ENCODE results near the gene TMEM86B.
A peak's percentile ranks its signal among the peaks of the same experiment; 100 is the strongest.

TMEM86B gene

GRCh38 chr19:55228403-55229031 lies at the start of gene TMEM86B:
Gene TMEM86B, minus strand, starts transcription at chr19:55228763. Its CDS starts 22 bp downstream, at chr19:55228741.
- no peak for DNase-seq (ENCODE audit: low read depth in 3 of 3)

GRCh38 chr19:55277494-55277893 lies 48.9 kb upstream of the TMEM86B start:
- DNase-seq (ENCODE audit: low read depth in 3 of 3), result no peak

- DNase-seq (ENCODE audit: low read depth in 3 of 3), result no peak
These were observed 48.3 kb upstream of the TMEM86B start for GRCh38 chr19:55276720-55277430.

GRCh38 chr19:55275851-55276719 lies 47.5 kb upstream of the TMEM86B start:
- DNase-seq (ENCODE audit: low read depth in 3 of 3), result no peak

- no peak for DNase-seq (ENCODE audit: low read depth in 3 of 3)
These were observed 45.6 kb upstream of the TMEM86B start for GRCh38 chr19:55273978-55274707.

- DNase-seq (ENCODE audit: low read depth in 3 of 3), result no peak
These were observed 43.6 kb upstream of the TMEM86B start for GRCh38 chr19:55272142-55272541.

GRCh38 chr19:55270172-55270942 lies 41.8 kb upstream of the TMEM86B start:
- DNase-seq (ENCODE audit: low read depth in 3 of 3), result no peak

- no peak for DNase-seq (ENCODE audit: low read depth in 3 of 3)
These were observed 40.7 kb upstream of the TMEM86B start for GRCh38 chr19:55269299-55269698.

GRCh38 chr19:55266840-55267239 lies 38.3 kb upstream of the TMEM86B start:
- DNase-seq (ENCODE audit: low read depth in 3 of 3), result no peak

- no peak for DNase-seq (ENCODE audit: low read depth in 3 of 3)
These were observed 37.8 kb upstream of the TMEM86B start for GRCh38 chr19:55266404-55266803.

GRCh38 chr19:55265723-55266386 lies 37.3 kb upstream of the TMEM86B start:
- no peak for DNase-seq (ENCODE audit: low read depth in 3 of 3)

GRCh38 chr19:55265173-55265572 lies 36.6 kb upstream of the TMEM86B start:
- no peak for DNase-seq (ENCODE audit: low read depth in 3 of 3)

- DNase-seq (ENCODE audit: low read depth in 3 of 3), result no peak
These were observed 36.0 kb upstream of the TMEM86B start for GRCh38 chr19:55264531-55264930.

- DNase-seq (ENCODE audit: low read depth in 3 of 3), result no peak
These were observed 33.8 kb upstream of the TMEM86B start for GRCh38 chr19:55262359-55262758.

- DNase-seq (ENCODE audit: low read depth in 3 of 3), result no peak
These were observed 33.1 kb upstream of the TMEM86B start for GRCh38 chr19:55261671-55262126.

- DNase-seq (ENCODE audit: low read depth in 3 of 3), result no peak
These were observed 31.1 kb upstream of the TMEM86B start for GRCh38 chr19:55259540-55260210.

- DNase-seq (ENCODE audit: low read depth in 3 of 3), result peak; percentile 86 to 94 (median 89)
These were observed 30.4 kb upstream of the TMEM86B start, which contains the start of gene PPP6R1 for GRCh38 chr19:55258828-55259539. Gene PPP6R1, minus strand, starts transcription at chr19:55259017. Its CDS starts 11,914 bp downstream, at chr19:55247103.

- peak in 1 of 3 experiments; percentile 46 for DNase-seq (ENCODE audit: low read depth in 3 of 3)
These were observed 29.9 kb upstream of the TMEM86B start for GRCh38 chr19:55258476-55258827.

All from stimulated activated CD4-positive, alpha-beta T cell treated with anti-CD3 and anti-CD28 coated beads, TNF-alpha, amount 100 ng/mL, for 24 hours (primary cell).